ENCODE results near the gene CALR3.
A peak's percentile ranks its signal among the peaks of the same experiment; 100 is the strongest.

Gene CALR3

DNA sequence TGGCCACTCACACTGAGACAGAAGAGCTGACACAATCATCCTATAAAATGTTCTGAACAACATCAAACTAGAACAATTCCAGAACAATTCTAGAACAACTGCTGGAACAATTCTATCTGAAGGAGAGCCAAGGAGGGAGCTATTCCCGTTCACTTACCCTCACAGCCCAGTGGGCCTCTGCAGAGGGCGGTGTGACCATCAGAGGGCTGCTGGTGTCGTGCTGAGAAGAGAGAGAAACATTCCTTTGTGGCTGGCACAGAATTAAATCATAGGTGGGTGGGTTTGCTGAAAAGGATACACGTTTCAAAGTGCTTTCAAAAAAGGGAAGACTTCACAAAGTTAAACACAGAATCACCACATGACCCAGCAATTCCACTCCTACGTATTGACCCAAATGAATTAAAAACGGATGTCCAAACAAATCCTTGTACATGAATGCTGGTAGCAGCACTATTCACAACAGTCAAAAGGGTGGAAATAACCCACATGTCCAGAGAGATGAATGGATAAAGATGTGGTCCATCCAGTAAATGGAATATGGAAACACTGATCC lies 59.1 kb downstream of the CALR3 start:
- peak overlapping the region; percentile 68 for H3K4me2 ChIP-seq (ENCODE audit: low read length)
- H3K9ac ChIP-seq (ENCODE audit: low read length): no peak overlapping the region; the same call in 1 of the 2 replicates
- no peaks in the 10 kb centered on the region for H3K79me2 ChIP-seq (ENCODE audit: low read length)
- H3K36me3 ChIP-seq (replicated peaks; ENCODE audit: low read depth, low read length): peaks cover 38% of the 10 kb centered on the region
- no peak overlapping the region for H2AFZ ChIP-seq (ENCODE audit: low read depth, low read length)
- H3K9me3 ChIP-seq (ENCODE audit: insufficient read depth, low read length): no peaks in the 10 kb centered on the region
- H3K4me1 ChIP-seq (ENCODE audit: low read length): peaks cover 26% of the 10 kb centered on the region
- H4K20me1 ChIP-seq (ENCODE audit: insufficient read depth, low read length): no peaks in the 10 kb centered on the region
- no peak for TF ChIP-seq EZH2phosphoT487 (IDR thresholded peaks at IDR 0.05; ENCODE audit: low read depth)
- TF ChIP-seq, protein P1, sequence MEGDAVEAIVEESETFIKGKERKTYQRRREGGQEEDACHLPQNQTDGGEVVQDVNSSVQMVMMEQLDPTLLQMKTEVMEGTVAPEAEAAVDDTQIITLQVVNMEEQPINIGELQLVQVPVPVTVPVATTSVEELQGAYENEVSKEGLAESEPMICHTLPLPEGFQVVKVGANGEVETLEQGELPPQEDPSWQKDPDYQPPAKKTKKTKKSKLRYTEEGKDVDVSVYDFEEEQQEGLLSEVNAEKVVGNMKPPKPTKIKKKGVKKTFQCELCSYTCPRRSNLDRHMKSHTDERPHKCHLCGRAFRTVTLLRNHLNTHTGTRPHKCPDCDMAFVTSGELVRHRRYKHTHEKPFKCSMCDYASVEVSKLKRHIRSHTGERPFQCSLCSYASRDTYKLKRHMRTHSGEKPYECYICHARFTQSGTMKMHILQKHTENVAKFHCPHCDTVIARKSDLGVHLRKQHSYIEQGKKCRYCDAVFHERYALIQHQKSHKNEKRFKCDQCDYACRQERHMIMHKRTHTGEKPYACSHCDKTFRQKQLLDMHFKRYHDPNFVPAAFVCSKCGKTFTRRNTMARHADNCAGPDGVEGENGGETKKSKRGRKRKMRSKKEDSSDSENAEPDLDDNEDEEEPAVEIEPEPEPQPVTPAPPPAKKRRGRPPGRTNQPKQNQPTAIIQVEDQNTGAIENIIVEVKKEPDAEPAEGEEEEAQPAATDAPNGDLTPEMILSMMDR (IDR thresholded peaks at IDR 0.05; ENCODE audit: low read depth, low read length): no peak
- H3K4me3 ChIP-seq (ENCODE audit: low read length): no peak overlapping the region
- no peaks in the 10 kb centered on the region for H3K27me3 ChIP-seq (ENCODE audit: low read depth, low read length)
- peak overlapping the region; percentile 63 for H3K27ac ChIP-seq (ENCODE audit: low read length)

DNA sequence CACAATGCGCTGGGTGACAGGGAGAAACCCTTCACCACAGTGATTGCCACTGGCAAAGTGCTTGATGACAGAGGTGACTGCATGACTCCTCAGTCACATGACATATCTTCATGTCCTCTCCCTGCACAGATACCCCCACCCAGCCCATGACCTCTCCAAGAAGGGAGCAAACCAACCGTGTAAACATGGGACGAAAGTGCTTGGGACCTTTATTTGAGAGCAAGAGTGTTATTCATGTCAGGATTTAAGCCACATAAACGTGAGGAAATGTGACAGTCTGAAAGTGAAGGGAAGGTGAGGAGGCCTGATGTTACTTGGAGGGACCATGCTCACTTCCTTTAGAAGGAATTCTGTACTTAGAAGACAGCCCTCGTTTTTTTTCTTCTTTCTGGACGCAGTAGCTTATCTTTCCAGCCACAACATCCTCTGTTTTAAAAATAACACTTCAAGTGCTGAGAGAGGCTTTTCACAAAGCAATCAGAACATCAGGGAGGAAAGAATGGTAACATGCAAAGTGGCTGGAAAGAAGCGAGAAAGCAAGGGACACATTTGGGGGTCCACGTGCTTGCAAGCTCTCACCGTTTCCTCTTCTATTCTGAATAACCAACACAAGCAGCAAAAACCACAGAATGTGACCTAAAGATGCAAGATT lies 59.8 kb downstream of the CALR3 start:
- no peaks in the 10 kb centered on the region for H4K20me1 ChIP-seq (ENCODE audit: insufficient read depth, low read length)
- H3K4me3 ChIP-seq (ENCODE audit: low read length): peak overlapping the region; percentile 8; the same call in 1 of the 2 replicates
- H3K4me1 ChIP-seq (ENCODE audit: low read length): peaks cover 22% of the 10 kb centered on the region
- H3K36me3 ChIP-seq (replicated peaks; ENCODE audit: low read depth, low read length): peaks cover 40% of the 10 kb centered on the region
- H2AFZ ChIP-seq (ENCODE audit: low read depth, low read length): no peak overlapping the region
- TF ChIP-seq, protein P1 (IDR thresholded peaks at IDR 0.05; ENCODE audit: low read depth, low read length): no peak
- no peak for TF ChIP-seq EZH2phosphoT487 (IDR thresholded peaks at IDR 0.05; ENCODE audit: low read depth)
- peak overlapping the region; percentile 63 for H3K27ac ChIP-seq (ENCODE audit: low read length)
- H3K9me3 ChIP-seq (ENCODE audit: insufficient read depth, low read length): no peaks in the 10 kb centered on the region
- H3K27me3 ChIP-seq (ENCODE audit: low read depth, low read length): no peaks in the 10 kb centered on the region
- no peaks in the 10 kb centered on the region for H3K79me2 ChIP-seq (ENCODE audit: low read length)
- H3K9ac ChIP-seq (ENCODE audit: low read length): peak overlapping the region; percentile 31; the same call in 1 of the 2 replicates
- H3K4me2 ChIP-seq (ENCODE audit: low read length): peak overlapping the region; percentile 68

DNA sequence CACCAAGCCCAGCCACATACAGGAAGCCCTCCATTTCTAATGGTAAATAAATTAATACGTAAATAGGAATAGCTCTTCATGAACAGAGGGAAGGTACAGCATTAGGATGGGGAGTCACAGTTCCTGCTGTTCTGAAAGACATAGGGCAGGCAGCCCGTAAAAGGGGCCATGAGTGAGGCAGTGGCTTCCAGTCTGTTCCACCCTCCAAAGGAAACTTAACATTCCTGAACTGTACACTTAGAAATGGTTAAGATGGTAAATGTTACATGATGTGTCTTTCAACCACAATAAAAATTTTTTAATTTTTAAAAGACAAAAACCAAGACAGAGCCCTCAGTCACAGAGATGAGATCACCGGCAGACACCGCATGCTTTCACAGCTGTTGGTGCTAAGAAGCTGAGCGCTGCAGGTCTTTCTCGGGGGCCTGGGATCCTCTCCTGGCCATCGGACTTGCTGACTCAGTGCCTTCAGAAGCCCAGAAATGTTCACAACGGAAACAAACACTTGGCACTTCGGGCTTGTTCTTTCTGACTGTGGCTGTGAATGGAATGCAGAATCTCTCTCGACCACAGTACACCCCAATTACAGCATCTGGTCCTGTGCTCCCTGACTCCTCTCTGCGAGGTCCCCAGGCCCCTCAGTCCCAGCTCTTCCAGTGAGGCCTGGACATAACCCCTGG lies 60.6 kb downstream of the CALR3 start:
- no peaks in the 10 kb centered on the region for H3K79me2 ChIP-seq (ENCODE audit: low read length)
- no peaks in the 10 kb centered on the region for H3K9me3 ChIP-seq (ENCODE audit: insufficient read depth, low read length)
- H3K4me2 ChIP-seq (ENCODE audit: low read length): peak overlapping the region; percentile 68
- no peaks in the 10 kb centered on the region for H4K20me1 ChIP-seq (ENCODE audit: insufficient read depth, low read length)
- H2AFZ ChIP-seq (ENCODE audit: low read depth, low read length): no peak overlapping the region
- H3K36me3 ChIP-seq (replicated peaks; ENCODE audit: low read depth, low read length): peaks cover 39% of the 10 kb centered on the region
- H3K4me1 ChIP-seq (ENCODE audit: low read length): peaks cover 22% of the 10 kb centered on the region
- no peaks in the 10 kb centered on the region for H3K27me3 ChIP-seq (ENCODE audit: low read depth, low read length)
- H3K4me3 ChIP-seq (ENCODE audit: low read length): no peak overlapping the region
- H3K27ac ChIP-seq (ENCODE audit: low read length): peak overlapping the region; percentile 63
- H3K9ac ChIP-seq (ENCODE audit: low read length): peak overlapping the region; percentile 31; the same call in 1 of the 2 replicates
- TF ChIP-seq EZH2phosphoT487 (IDR thresholded peaks at IDR 0.05; ENCODE audit: low read depth): no peak
- TF ChIP-seq, protein P1 (IDR thresholded peaks at IDR 0.05; ENCODE audit: low read depth, low read length): no peak

GRCh38 chr19:16433986-16434385 lies 62.0 kb downstream of the CALR3 start:
- Histone ChIP-seq H3K27ac (ENCODE audit: low read length) (no peak overlapping the region), H3K9me3 (ENCODE audit: insufficient read depth, low read length) (no peaks in the 10 kb centered on the region), H3K4me3 (ENCODE audit: low read length) (no peak overlapping the region), H3K79me2 (ENCODE audit: low read length) (no peaks in the 10 kb centered on the region), H4K20me1 (ENCODE audit: insufficient read depth, low read length) (no peaks in the 10 kb centered on the region), H3K27me3 (ENCODE audit: low read depth, low read length) (no peaks in the 10 kb centered on the region), H3K4me2 (ENCODE audit: low read length) (no peak overlapping the region), H2AFZ (ENCODE audit: low read depth, low read length) (no peak overlapping the region), H3K4me1 (ENCODE audit: low read length) (peaks cover 22% of the 10 kb centered on the region), H3K9ac (ENCODE audit: low read length) (no peak overlapping the region), H3K36me3 (replicated peaks; ENCODE audit: low read depth, low read length) (peaks cover 41% of the 10 kb centered on the region)
- TF ChIP-seq, protein P1 (IDR thresholded peaks at IDR 0.05; ENCODE audit: low read depth, low read length): no peak

All from OCI-LY3 (cell line).